Measurements from ENCODE around the gene METTL25. TPM values are rescaled to one million over a fixed set of nuclear protein-coding genes. Genes with fewer than 3 reads are reported as not detected.

METTL25 gene
- total and polyA plus RNA-seq, 7 donors: 2.2 to 14.4 (median 7.0) TPM

DNA sequence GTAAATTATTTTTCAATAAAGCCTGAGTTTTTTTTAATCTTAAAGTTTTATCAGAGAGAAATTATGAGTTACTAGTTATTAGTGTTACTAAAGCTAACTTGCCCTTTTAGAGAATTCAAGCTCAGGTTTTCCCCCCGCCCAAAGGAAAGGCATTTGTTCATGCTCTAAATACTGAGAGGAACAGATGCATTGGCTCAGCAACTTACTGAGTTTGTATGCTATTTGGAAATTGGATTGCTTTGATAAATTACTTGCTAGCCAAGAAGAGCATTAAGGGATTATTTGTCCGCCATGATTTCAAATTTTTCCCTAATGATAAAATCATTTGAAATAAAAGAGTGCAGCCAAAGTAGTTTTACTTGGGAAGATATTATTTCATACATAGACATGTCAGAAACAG is 149.4 kb downstream of the METTL25 start:
- H3K9me3 ChIP-seq: no peaks in the 10 kb centered on the region
- TF ChIP-seq, protein P1, sequence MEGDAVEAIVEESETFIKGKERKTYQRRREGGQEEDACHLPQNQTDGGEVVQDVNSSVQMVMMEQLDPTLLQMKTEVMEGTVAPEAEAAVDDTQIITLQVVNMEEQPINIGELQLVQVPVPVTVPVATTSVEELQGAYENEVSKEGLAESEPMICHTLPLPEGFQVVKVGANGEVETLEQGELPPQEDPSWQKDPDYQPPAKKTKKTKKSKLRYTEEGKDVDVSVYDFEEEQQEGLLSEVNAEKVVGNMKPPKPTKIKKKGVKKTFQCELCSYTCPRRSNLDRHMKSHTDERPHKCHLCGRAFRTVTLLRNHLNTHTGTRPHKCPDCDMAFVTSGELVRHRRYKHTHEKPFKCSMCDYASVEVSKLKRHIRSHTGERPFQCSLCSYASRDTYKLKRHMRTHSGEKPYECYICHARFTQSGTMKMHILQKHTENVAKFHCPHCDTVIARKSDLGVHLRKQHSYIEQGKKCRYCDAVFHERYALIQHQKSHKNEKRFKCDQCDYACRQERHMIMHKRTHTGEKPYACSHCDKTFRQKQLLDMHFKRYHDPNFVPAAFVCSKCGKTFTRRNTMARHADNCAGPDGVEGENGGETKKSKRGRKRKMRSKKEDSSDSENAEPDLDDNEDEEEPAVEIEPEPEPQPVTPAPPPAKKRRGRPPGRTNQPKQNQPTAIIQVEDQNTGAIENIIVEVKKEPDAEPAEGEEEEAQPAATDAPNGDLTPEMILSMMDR (IDR thresholded peaks at IDR 0.05): no peak
- no peaks in the 10 kb centered on the region for H3K4me1 ChIP-seq
- H3K4me3 ChIP-seq: no peak overlapping the region
- DNase-seq (no peak), ATAC-seq (no peak)
- no peaks in the 10 kb centered on the region for H3K27me3 ChIP-seq (ENCODE audit: insufficient read depth in 3 of 3, low read length in 2 of 3)
- intact Hi-C loops (cut with DNase I): no loop called here
- no peak overlapping the region for H3K27ac ChIP-seq
- no peaks in the 10 kb centered on the region for H3K36me3 ChIP-seq (ENCODE audit: insufficient read depth in 1 of 2, low read depth in 1 of 2)
- 30 to 42% (median 34%) methylated on average over 2 of the region's 2 CpGs for WGBS, 3 donors

DNA sequence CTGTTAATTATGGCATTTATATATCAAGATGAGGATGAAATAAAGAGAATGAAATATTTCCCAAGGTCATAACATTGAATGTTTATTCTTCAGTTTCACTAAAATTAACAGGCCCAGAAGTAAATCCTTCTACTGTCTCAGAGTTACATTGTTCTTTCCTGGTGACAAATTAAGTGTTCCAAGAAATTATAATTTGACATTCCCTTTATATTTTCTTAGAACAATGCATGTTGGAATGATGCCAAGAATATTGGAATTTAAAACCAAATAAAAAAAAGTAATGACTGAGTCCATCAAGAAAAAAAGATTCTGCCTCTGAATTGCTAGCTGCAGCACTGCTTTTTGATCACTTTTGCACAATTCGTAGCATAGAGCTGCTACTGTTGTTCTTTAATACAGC is 152.1 kb downstream of the METTL25 start:
- TF ChIP-seq, protein P1 (IDR thresholded peaks at IDR 0.05): no peak

DNA sequence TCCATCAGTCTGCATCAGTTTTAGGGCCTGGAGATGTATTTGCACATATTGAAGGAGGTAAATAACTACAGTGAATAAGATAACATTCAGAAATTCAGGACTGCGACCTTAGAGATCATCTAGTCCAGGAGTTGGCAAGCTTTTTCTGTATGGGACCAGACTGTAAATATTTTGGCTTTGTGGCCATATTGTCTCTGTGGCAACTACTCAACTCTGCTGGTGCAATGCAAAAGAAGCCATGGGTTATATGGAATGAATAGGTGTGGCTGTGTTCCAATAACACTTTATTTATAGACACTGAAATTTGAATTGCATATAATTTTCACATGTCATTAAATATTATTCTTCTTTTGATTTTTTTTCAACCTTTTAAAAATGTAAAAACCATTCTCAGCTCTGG is 156.6 kb downstream of the METTL25 start:
- Histone ChIP-seq H3K27me3 (ENCODE audit: insufficient read depth in 3 of 3, low read length in 2 of 3) (no peaks in the 10 kb centered on the region), H3K4me3 (no peak overlapping the region), H3K4me1 (no peaks in the 10 kb centered on the region), H3K36me3 (ENCODE audit: insufficient read depth in 1 of 2, low read depth in 1 of 2) (no peaks in the 10 kb centered on the region), H3K27ac (no peak overlapping the region), H3K9me3 (no peaks in the 10 kb centered on the region)
- intact Hi-C loops (cut with DNase I): no loop called here
- WGBS, 3 donors: 54 to 73% (median 68%) methylated on average over 1 of the region's 1 CpG
- no peak for DNase-seq
- TF ChIP-seq, protein P1 (IDR thresholded peaks at IDR 0.05): no peak
- no peak for ATAC-seq

More for the DNA sequence above, 152.1 kb downstream of the METTL25 start:
- intact Hi-C loops (cut with DNase I): no loop called here
- Histone ChIP-seq H3K36me3 (ENCODE audit: insufficient read depth in 1 of 2, low read depth in 1 of 2) (no peaks in the 10 kb centered on the region), H3K9me3 (no peaks in the 10 kb centered on the region), H3K27me3 (ENCODE audit: insufficient read depth in 3 of 3, low read length in 2 of 3) (no peaks in the 10 kb centered on the region), H3K4me3 (no peak overlapping the region), H3K4me1 (no peaks in the 10 kb centered on the region), H3K27ac (no peak overlapping the region)
- no peak for DNase-seq
- ATAC-seq: no peak
- 76 to 89% (median 78%) methylated on average over 1 of the region's 1 CpG for WGBS, 3 donors

DNA sequence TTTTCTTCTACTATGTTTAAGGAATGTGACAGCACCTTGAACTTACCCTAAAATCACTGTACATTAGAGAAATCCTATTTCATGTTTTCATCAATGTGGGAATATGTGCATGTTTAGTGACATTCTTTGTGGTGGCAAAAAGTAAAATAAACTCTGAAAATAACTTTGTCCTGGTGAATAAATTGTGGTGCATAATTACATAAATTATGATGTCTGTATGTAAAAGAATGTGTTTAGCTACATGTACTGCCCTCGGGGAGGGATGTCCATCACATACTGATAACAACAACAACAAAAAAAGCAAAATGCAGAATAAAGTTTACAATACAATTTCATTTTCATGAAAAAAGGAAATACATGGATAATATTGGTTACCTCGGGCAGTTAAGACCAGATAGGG is 157.3 kb downstream of the METTL25 start:
- no peaks in the 10 kb centered on the region for H3K36me3 ChIP-seq (ENCODE audit: insufficient read depth in 1 of 2, low read depth in 1 of 2)
- no peak overlapping the region for H3K4me3 ChIP-seq
- no peaks in the 10 kb centered on the region for H3K4me1 ChIP-seq
- 82 to 88% (median 86%) methylated on average over 2 of the region's 2 CpGs for WGBS, 3 donors
- ATAC-seq (no peak), DNase-seq (no peak)
- TF ChIP-seq, protein P1 (IDR thresholded peaks at IDR 0.05): no peak
- H3K27me3 ChIP-seq (ENCODE audit: insufficient read depth in 3 of 3, low read length in 2 of 3): no peaks in the 10 kb centered on the region
- H3K9me3 ChIP-seq: no peaks in the 10 kb centered on the region
- intact Hi-C loops (cut with DNase I): no loop called here
- no peak overlapping the region for H3K27ac ChIP-seq

DNA sequence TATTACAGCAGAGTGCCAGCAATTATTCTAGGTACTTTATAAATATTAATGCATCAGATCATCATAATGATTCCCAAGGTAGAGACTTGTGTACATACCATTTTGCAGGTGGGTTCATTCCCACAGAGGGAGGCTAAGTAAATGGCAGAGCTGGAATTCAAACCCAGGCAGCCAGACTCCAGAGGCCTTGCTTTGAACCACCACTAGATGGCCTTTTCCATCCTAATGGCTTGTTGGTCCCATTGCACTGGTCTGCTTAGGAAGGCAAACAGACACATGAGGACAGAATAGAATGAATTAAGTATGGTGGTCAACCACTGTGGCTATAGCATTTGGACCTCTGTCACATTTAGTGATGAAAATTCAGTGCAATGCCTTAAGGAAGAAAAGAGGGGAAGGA is 158.7 kb downstream of the METTL25 start:
- Histone ChIP-seq H3K27ac (no peak overlapping the region), H3K4me3 (no peak overlapping the region), H3K27me3 (ENCODE audit: insufficient read depth in 3 of 3, low read length in 2 of 3) (no peaks in the 10 kb centered on the region), H3K36me3 (ENCODE audit: insufficient read depth in 1 of 2, low read depth in 1 of 2) (no peaks in the 10 kb centered on the region), H3K9me3 (no peaks in the 10 kb centered on the region), H3K4me1 (no peaks in the 10 kb centered on the region)
- ATAC-seq: no peak
- TF ChIP-seq, protein P1 (IDR thresholded peaks at IDR 0.05): no peak
- no peak for DNase-seq
- intact Hi-C loops (cut with DNase I): no loop called here
